Measurements from ENCODE around the gene DNAJB14. TPM values are rescaled to one million over a fixed set of nuclear protein-coding genes. Genes with fewer than 3 reads are reported as not detected.

The DNAJB14 gene
- total and polyA plus RNA-seq, 2 of the 13 experiments (the other 11 are each of a cell fraction or from before 2014, with no cell fraction given) = 9.1 to 38.1 TPM

GRCh38 chr4:99949034-99949998, 2.9 kb upstream of the DNAJB14 start (continued):
- TF ChIP-seq ZHX2 (IDR thresholded peaks at IDR 0.05; ENCODE audit: low read depth) = no peak
- no peak for TF ChIP-seq ZHX2 (CRISPR knock-in tag; IDR thresholded peaks at IDR 0.05; ENCODE audit: borderline replicate concordance)
- TF ChIP-seq ZBTB25 (CRISPR knock-in tag; IDR thresholded peaks at IDR 0.05) = peak; percentile 79
- TF ChIP-seq TCF7L2 (IDR thresholded peaks at IDR 0.05; ENCODE audit: low read depth, low read length) = no peak
- no peak for TF ChIP-seq ATAD3A (CRISPR knock-in tag; IDR thresholded peaks at IDR 0.05)
- TF ChIP-seq KLF11 (CRISPR knock-in tag; IDR thresholded peaks at IDR 0.05) = no peak
- TF ChIP-seq HMGXB4 (CRISPR knock-in tag; IDR thresholded peaks at IDR 0.05; ENCODE audit: borderline replicate concordance in 1 of 2, low read depth in 1 of 2) = peak; percentile 79 to 93
- TF ChIP-seq SIX1 (CRISPR knock-in tag; IDR thresholded peaks at IDR 0.05; ENCODE audit: borderline replicate concordance) = no peak
- no peak for TF ChIP-seq RAD51 (IDR thresholded peaks at IDR 0.05; ENCODE audit: borderline replicate concordance)
- TF ChIP-seq ZNF383 (CRISPR knock-in tag; IDR thresholded peaks at IDR 0.05; ENCODE audit: borderline replicate concordance) = no peak
- TF ChIP-seq ZBTB37 (CRISPR knock-in tag; IDR thresholded peaks at IDR 0.05) = no peak
- no peak for TF ChIP-seq TSC22D2 (CRISPR knock-in tag; IDR thresholded peaks at IDR 0.05; ENCODE audit: borderline replicate concordance)
- no peak for TF ChIP-seq ZNF672 (CRISPR knock-in tag; IDR thresholded peaks at IDR 0.05)
- no peak for TF ChIP-seq ZNF451 (CRISPR knock-in tag; IDR thresholded peaks at IDR 0.05)
- no peak for TF ChIP-seq ZNF549 (CRISPR knock-in tag; IDR thresholded peaks at IDR 0.05)
- peak; percentile 32 to 56; a peak in 2 of 4 replicates for TF ChIP-seq POLR2A (IDR thresholded peaks at IDR 0.05; ENCODE audit: insufficient read depth in 1 of 2, low read depth in 2 of 2, low read length in 2 of 2)
- TF ChIP-seq PHF21A (CRISPR knock-in tag; IDR thresholded peaks at IDR 0.05) = peak; percentile 58; the same call in 1 of the 2 replicates
- TF ChIP-seq HNRNPK (IDR thresholded peaks at IDR 0.05; ENCODE audit: low read depth, low read length, poor library complexity, severe bottlenecking) = no peak
- peak; percentile 61 for TF ChIP-seq ZNF501 (CRISPR knock-in tag; IDR thresholded peaks at IDR 0.05)

Data from HepG2 (cell line).